SW480 (cell line): Measurements from ENCODE around the gene SMCO2.
"Not testable (repeated sequence)": the region's sequence is repeated elsewhere in the genome, so short reads cannot be mapped to it uniquely, and the experiment has no call there.

Experiments used
- DNase-seq: peaks from one replicate; pipeline ENCODE4 v3.0.0-alpha.2; 2016; ENCODE audit warnings: low spot score

Gene SMCO2

GRCh38 chr12:27527512-27527911 is 81.0 kb downstream of the SMCO2 start:
- DNase-seq, result no peak

- no peak for DNase-seq
Measured at GRCh38 chr12:27528788-27529187, 82.3 kb downstream of the SMCO2 start.

DNA sequence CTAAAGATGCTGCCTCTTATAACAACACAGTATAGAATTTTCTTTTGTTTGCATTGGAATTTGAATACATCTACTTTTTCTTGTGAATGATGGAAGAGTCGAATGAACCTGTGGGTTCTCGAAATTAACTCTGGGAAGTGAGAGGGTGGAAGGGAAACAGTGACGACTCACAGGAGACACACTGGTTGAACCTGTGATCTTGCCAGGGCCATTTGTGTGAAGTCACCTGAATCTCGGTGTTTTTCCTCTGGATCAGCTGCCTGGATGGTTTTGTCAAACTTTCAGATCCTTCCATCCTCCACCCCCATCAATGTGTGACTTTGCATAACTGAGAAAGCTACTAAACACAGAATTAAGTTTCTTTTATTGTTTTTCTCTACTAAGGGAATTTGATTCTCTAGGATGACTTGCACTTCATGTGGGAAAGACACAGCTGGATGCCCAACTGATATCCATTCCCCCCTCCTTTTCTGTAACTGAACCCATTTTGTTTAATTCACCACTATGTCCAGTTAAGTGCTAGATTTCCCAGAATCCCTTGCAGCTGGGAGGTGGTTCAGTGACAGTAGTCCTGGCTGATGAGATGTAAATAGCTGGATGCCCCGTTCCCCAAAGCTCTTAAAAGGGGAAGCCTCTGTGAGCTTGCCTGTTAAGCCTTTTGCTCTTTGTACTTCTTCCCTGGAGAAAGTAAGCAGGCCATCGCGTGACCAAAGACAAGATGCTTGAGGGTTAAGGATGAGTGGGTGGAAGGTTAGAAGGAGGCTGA is 83.8 kb downstream of the SMCO2 start:
- DNase-seq, result no peak

DNA sequence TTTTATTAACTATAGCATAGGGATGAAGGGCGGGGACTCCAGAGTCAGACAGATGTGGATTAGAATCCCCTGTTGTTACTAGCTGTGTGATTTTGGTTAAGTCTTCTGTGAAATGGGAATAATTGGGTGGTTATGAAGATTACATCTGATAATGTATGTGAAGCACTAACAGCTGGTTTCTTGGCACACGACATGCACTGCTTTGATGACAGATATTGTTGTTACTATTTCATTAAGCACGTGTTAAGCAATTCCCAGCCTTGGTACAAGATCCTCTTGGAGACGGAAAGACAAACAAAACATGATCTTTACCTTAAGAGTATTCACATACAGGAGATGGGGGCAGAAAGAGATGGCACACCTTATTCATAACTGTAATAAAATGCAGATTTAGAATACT is 85.4 kb downstream of the SMCO2 start:
- DNase-seq, result no peak

GRCh38 chr12:27534060-27534764 is 87.7 kb downstream of the SMCO2 start:
- DNase-seq, result peak; percentile 60

GRCh38 chr12:27534765-27535161 is 88.2 kb downstream of the SMCO2 start:
- no peak for DNase-seq

DNA sequence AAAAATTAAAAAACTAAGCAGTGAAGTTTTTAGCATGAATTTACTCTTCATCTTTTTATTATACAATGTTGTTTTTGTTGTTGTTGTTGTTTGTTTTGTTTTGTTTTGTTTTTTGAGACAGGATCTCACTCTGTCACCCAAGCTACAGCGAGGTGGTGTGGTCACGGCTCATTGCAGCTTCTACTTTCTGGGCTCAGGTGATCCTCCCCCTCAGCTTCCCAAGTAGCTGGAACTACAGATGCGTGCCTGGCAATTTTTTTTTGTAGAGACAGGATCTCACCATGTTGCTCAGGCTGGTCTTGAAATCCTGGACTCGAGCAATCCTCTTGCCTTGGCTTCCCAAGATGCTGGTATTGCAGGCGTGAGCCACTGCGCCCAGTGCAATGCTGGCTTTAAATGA is 88.8 kb downstream of the SMCO2 start:
- DNase-seq, result no peak

- no peak for DNase-seq
Measured at GRCh38 chr12:27537855-27538675, 91.5 kb downstream of the SMCO2 start.

- DNase-seq, result no peak
Measured at GRCh38 chr12:27539191-27539631, 92.7 kb downstream of the SMCO2 start.

- DNase-seq, result peak; percentile 78
Measured at GRCh38 chr12:27541031-27541719, 94.6 kb downstream of the SMCO2 start.

- no peak for DNase-seq
Measured at GRCh38 chr12:27542628-27543027, 96.1 kb downstream of the SMCO2 start.

GRCh38 chr12:27544858-27545257 is 98.3 kb downstream of the SMCO2 start:
- DNase-seq, result not testable (repeated sequence)

DNA sequence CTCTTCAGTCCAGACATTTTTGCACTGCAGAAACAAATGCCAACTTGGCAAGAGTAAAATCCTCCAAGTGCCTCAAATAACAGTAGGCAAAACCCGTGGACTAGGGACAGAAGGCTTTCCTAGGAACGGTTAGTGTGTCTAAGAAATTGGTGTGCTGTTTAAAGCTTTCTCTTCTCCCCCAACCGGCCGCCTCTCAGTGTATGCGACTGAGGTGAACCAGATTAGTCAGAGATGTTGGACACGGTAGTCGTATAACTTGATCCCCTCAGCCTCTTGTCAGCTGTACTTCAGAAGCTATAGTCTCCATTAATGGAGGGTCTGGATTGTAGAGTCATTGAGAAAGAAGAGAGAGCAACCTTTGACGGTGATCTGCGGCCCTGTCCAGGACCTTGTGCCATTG is 99.1 kb downstream of the SMCO2 start:
- no peak for DNase-seq

DNA sequence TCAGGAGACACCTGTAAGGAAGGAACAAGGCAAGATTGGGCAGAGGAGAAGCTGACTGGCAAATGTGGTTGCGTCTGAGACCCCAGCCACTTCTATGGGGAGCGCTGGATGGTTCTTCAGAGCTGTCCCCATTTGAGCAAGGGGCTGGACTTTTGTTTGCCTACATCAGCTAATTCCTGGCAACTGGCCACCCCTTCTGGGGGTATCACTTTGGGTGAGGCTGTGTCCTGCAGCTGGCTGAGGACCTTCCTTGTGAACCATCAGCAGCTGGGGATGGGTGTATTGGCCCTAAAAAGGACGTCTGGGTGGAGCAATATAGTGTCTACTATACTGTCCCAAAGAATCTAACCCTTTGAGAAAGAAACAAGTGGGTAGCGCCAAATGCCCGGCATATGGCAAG is 101.1 kb downstream of the SMCO2 start:
- no peak for DNase-seq

- DNase-seq, result peak; percentile 44
Measured at GRCh38 chr12:27548301-27549199, 102.0 kb downstream of the SMCO2 start.

DNA sequence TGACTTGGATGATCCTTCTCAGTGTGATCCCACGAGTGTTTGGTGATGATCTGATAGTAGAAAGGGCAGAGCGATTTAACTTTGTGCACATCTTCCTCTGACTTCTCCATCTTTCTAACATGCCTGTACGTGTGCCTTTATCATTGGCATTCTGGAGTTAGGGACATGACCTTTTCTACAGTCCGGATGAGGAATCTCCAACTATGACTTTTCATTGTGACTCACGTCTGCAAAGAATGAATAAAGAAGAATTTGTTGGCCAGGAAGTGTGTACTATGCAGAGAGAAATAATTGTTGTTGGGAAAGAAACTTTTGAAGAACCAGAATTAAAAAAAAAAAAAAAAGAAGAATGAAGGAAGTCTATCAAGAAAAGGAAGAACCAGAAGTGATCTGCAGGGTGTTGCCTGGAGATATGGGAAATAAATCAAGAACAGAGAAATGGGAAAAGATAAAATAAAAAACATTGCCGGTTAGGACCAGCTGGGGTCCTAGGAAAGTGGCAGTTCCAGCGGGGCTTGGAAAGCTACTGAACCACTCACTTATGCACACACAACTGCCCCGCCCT is 102.8 kb downstream of the SMCO2 start:
- peak; percentile 87 for DNase-seq

DNA sequence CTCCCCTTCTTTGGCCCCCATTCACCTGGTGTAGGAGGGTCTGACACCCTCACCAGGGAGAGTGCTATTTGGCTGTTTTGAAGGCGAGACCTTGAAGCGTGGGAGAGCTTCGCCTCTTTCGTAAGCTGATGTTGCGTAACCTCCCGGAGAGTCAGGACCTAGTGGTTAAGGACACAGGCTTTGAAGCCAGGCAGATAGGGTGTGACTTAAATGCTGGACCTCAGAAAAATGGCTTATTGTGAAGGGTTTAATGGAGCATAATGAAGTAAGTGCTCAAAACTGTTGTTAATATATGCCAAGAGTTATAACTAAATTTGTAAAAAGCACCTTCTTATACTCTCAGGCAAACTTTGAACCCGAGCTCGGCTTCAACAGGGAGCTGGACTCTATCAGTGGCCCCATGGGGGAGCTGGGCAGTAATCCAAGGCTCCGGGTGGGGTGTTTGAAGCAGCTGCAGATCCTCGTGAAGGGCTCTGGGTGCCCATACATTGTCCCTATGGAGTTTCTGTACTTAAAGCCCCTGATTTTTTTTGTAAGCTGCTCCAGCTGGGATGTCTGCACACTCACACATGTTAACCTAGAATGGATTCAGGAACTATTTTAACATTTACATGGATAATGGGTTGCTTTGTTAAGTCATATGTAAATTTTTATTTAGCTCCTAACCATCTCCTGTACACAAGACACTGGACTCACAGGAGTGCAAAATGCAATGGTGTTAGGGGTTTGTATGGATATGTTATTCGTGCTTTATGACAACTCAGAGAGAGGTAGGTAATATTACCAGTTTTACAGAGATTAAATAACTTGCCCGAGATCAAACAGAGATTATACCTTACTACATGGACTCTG is 103.5 kb downstream of the SMCO2 start:
- DNase-seq, result peak; percentile 100

DNA sequence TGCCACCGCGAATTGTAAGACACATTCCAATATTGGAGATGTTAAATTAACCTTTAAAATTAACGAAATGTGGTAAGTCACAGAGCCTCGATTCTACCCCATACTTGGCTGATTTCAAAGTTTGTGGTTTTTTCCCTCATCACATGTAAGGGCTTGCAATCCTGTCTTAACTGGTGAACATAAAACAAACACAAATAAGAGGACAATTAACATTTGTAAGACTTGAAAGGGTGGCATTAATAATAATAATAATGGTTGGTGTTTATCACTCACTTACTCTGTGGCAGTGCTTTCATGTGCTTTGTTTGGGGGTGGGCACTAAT is 104.1 kb downstream of the SMCO2 start:
- DNase-seq, result no peak

- no peak for DNase-seq
Measured at GRCh38 chr12:27551172-27551840, 104.8 kb downstream of the SMCO2 start.
